Measurements from ENCODE around the gene TET1. TPM values are rescaled to one million over a fixed set of nuclear protein-coding genes. Genes with fewer than 3 reads are reported as not detected.
"Not testable (repeated sequence)": the region's sequence is repeated elsewhere in the genome, so short reads cannot be mapped to it uniquely, and the experiment has no call there.

The TET1 gene
- total and polyA plus RNA-seq, 9 of the 15 experiments (the other 6 are each of a cell fraction or from before 2014, with no cell fraction given): 2.6 to 21.3 (median 11.6) TPM

DNA sequence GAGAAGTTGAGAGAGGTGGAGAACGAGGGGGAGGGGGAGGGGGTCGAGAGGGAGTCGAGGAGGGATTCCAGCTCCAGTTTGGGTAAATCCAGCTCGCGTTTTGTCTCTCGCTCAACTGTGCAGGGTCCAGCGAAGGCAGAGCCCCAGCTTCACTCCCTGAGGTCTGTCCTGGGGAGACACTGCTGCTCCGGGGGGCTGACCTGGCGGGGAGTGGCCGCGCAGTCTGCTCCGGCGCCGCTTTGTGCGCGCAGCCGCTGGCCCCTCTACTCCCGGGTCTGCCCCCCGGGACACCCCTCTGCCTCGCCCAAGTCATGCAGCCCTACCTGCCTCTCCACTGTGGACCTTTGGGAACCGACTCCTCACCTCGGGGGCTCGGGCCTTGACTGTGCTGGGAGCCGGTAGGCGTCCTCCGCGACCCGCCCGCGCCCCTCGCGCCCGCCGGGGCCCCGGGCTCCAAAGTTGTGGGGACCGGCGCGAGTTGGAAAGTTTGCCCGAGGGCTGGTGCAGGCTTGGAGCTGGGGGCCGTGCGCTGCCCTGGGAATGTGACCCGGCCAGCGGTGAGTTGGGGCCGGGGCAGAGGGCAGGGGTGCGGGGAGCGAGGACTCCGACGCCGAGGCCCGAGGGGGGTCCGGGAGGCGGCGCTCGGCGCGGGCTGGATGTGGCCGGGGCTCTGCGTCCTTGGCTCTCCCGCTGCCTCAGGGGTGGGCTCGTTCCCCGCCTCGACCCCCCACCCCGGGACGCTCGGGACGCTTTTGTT is at the start of gene TET1 (continued):
- TF ChIP-seq CBX8 (IDR thresholded peaks at IDR 0.05; ENCODE audit: borderline replicate concordance, extremely low read depth, low read depth, low read length, poor library complexity, severe bottlenecking): no peak
- peak; percentile 75 to 80 for TF ChIP-seq NRF1 (conservative IDR thresholded peaks at IDR 0.05 in 1 of 2, IDR thresholded peaks at IDR 0.05 in 1 of 2)
- peak; percentile 80 for TF ChIP-seq FIP1L1 (IDR thresholded peaks at IDR 0.05; ENCODE audit: low read depth, low read length, poor library complexity, severe bottlenecking)
- no peak for TF ChIP-seq HNRNPUL1 (IDR thresholded peaks at IDR 0.05; ENCODE audit: low read length)
- 0 out of 2 replicates have a peak, but pooled peaks have one; percentile 73 for TF ChIP-seq THAP7 (CRISPR knock-in tag; IDR thresholded peaks at IDR 0.05)
- TF ChIP-seq CBFA2T2 (conservative IDR thresholded peaks at IDR 0.05): 0 out of 2 replicates have a peak, but pooled peaks have one; percentile 2
- TF ChIP-seq TEAD1 (CRISPR knock-in tag; IDR thresholded peaks at IDR 0.05): peak in 1 of 2 experiments; percentile 34; a peak in 1 of 4 replicates
- peak; percentile 57 for TF ChIP-seq GABPB1 (CRISPR knock-in tag; IDR thresholded peaks at IDR 0.05)
- no peak for TF ChIP-seq ZNF583 (CRISPR knock-in tag; IDR thresholded peaks at IDR 0.05)
- TF ChIP-seq BRCA1 (IDR thresholded peaks at IDR 0.05): no peak
- TF ChIP-seq BRCA1 (CRISPR knock-in tag; IDR thresholded peaks at IDR 0.05): no peak
- TF ChIP-seq RBFOX2 (IDR thresholded peaks at IDR 0.05; ENCODE audit: low read depth, low read length): peak; percentile 94

DNA sequence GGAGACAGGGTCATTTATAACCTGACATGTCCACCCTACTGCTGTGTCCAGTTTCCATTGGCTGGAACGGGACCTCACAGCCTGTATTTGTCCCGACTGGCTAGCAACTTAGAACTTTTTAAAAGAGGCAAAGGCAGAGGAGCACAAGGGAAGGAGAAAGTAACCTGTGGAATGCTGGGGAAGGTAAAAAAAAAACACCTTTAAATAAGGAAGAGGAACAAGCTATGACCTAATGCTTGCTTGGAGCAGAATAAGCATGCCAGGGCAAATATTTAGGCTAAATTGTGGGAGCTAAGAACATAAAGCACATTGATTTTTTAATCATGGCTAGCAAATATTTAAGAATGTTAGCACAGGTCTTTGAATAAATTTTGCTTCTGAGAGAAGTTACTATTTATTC is 43.9 kb upstream of the TET1 start:
- intact Hi-C loops (cut with micrococcal nuclease); BruUV-seq (replicated peaks); H3K4me3 ChIP-seq; H3K9me3 ChIP-seq (replicated peaks; ENCODE audit: control insufficient read depth, insufficient read depth, low read depth, low read length); H2AFZ ChIP-seq (ENCODE audit: low read depth, low read length); FAIRE-seq; ATAC-seq; H3K27ac ChIP-seq (ENCODE audit: extremely low read depth, low read depth, low read length); H3K4me1 ChIP-seq (replicated peaks in 1 of 2; ENCODE audit: control insufficient read depth in 2 of 2, insufficient read depth in 2 of 2, low read length in 2 of 2); in situ Hi-C loops (cut with MboI); H3K27me3 ChIP-seq (ENCODE audit: control insufficient read depth in 2 of 2, insufficient read depth in 2 of 2, low read length in 2 of 2); H3K79me2 ChIP-seq (ENCODE audit: control insufficient read depth, insufficient read depth, low read length); CTCF ChIA-PET (ENCODE audit: low intra/inter-chr PET ratio); POLR2A ChIA-PET; H3K9ac ChIP-seq (ENCODE audit: insufficient read depth in 1 of 2, low read depth in 2 of 2, low read length in 2 of 2); H3K4me2 ChIP-seq (ENCODE audit: insufficient read depth, low read length); H3K9me1 ChIP-seq (ENCODE audit: control insufficient read depth, insufficient read depth, low read length); H4K20me1 ChIP-seq (replicated peaks; ENCODE audit: control insufficient read depth, insufficient read depth, low read length); DNase-seq (ENCODE audit: extremely low read depth in 1 of 4, low spot score in 3 of 4): not testable (repeated sequence)
- WGBS (ENCODE audit: insufficient coverage, low coverage, missing lambda C conversion rate): 82% methylated on average over 2 of the region's 2 CpGs
- peaks cover 23% of the 10 kb centered on the region; the same call in 1 of the 3 replicates for H3K36me3 ChIP-seq (ENCODE audit: control insufficient read depth, insufficient read depth, low read length)

Measured in K562 (cell line).